H1 (cell line): ENCODE data around the gene ST13. TPM values are rescaled to one million over a fixed set of nuclear protein-coding genes. Genes with fewer than 3 reads are reported as not detected.

Source experiments
- CTCF ChIA-PET: fragments of 300-600 bp; sonication (Branson Sonifier 250); formaldehyde crosslinking; loops from one replicate; lab custom pipeline; 2021; ENCODE audit not compliant: partially characterized antibody; lab: Charles Lee
- POLR2A ChIA-PET: fragments of 300-600 bp; sonication (Branson Sonifier 250); formaldehyde crosslinking; loops from one replicate; lab custom pipeline; 2021; ENCODE audit warnings: inconsistent platforms; ENCODE audit not compliant: partially characterized antibody; lab: Charles Lee
- DNase-seq, 2 experiments: peaks; one replicate each; pipeline versions ENCODE4 v3.0.0 to v3.0.0-alpha.2; 2010 to 2022; ENCODE audit warnings: low spot score in 2 of 2, low read depth in 1 of 2, mixed read lengths in 1 of 2
- FAIRE-seq: peaks from 2 replicates; lab custom pipeline; 2011; peaks lifted over from hg19 to GRCh38; lab: Jason Lieb, UNC
- H2AFZ ChIP-seq: 2 replicates; pipeline ENCODE4 v1.8.1; 2012; ENCODE audit warnings: low read length, inconsistent platforms
- H2AK5ac ChIP-seq: 2 replicates; pipeline ENCODE4 v1.6.1; 2013; ENCODE audit warnings: low read depth, low read length
- H2BK120ac ChIP-seq: replicated peaks from 2 replicates; pipeline ENCODE3; 2013; ENCODE audit warnings: low read depth, low read length, inconsistent platforms
- H2BK12ac ChIP-seq: 2 replicates; pipeline ENCODE4 v1.6.1; 2013; ENCODE audit warnings: low read depth, low read length
- H2BK15ac ChIP-seq: 2 replicates; pipeline ENCODE4 v1.6.1; 2013; ENCODE audit warnings: low read length
- H2BK20ac ChIP-seq: 2 replicates; pipeline ENCODE4 v1.6.1; 2013; ENCODE audit warnings: low read length
- H2BK5ac ChIP-seq: 2 replicates; pipeline ENCODE4 v1.6.1; 2013; ENCODE audit warnings: low read depth, low read length
- H3K14ac ChIP-seq: 2 replicates; pipeline ENCODE4 v1.6.1; 2013; ENCODE audit warnings: inconsistent platforms; ENCODE audit not compliant: insufficient read length
- H3K18ac ChIP-seq: 2 replicates; pipeline ENCODE4 v1.6.1; 2013; ENCODE audit warnings: low read length; ENCODE audit errors: extremely low read depth
- H3K23ac ChIP-seq: 2 replicates; pipeline ENCODE4 v1.6.1; 2013; ENCODE audit warnings: inconsistent platforms; ENCODE audit not compliant: insufficient read length
- H3K23me2 ChIP-seq: 2 replicates; pipeline ENCODE4 v1.6.1; 2013; ENCODE audit warnings: low read depth, low read length
- H3K27ac ChIP-seq: 2 replicates; pipeline ENCODE4 v1.6.1; 2011; ENCODE audit warnings: low read depth, low read length, inconsistent platforms
- H3K27me3 ChIP-seq, 4 experiments: replicated peaks in 1 of 4; 1 replicate in 1 of 4; 2 replicates in 3 of 4; pipeline versions ENCODE4 v1.6.1 to v1.8.1; 2011 to 2013; ENCODE audit warnings: low read length in 3 of 4, mild to moderate bottlenecking in 3 of 4, inconsistent platforms in 2 of 4, mixed read lengths in 2 of 4, moderate library complexity in 1 of 4; ENCODE audit not compliant: control insufficient read depth in 3 of 4, insufficient read depth in 3 of 4; ENCODE audit errors: extremely low read depth in 1 of 4
- H3K36me3 ChIP-seq, 4 experiments: 2 replicates each; pipeline versions ENCODE4 v1.6.1 to v1.8.1; 2011 to 2013; ENCODE audit warnings: mild to moderate bottlenecking in 4 of 4, low read length in 3 of 4, moderate library complexity in 2 of 4, control low read depth in 1 of 4, inconsistent platforms in 1 of 4; ENCODE audit not compliant: insufficient read depth in 4 of 4, control insufficient read depth in 2 of 4
- H3K4ac ChIP-seq: replicated peaks from 2 replicates; pipeline ENCODE3; 2013; ENCODE audit warnings: low read length, low read depth, mixed read lengths, inconsistent platforms; ENCODE audit not compliant: insufficient read length
- H3K4me1 ChIP-seq, 4 experiments: replicated peaks in 1 of 4; 1 replicate in 1 of 4; 2 replicates in 3 of 4; pipeline versions ENCODE4 v1.6.1 to v1.8.1; 2011 to 2013; ENCODE audit warnings: low read length in 3 of 4, inconsistent platforms in 2 of 4, mixed read lengths in 1 of 4; ENCODE audit not compliant: insufficient read depth in 4 of 4, control insufficient read depth in 3 of 4
- H3K4me2 ChIP-seq, 2 experiments: 2 replicates each; pipeline versions ENCODE4 v1.6.1 to v1.8.1; 2011 to 2013; ENCODE audit warnings: low read depth in 2 of 2, low read length in 2 of 2, control low read depth in 1 of 2, inconsistent platforms in 1 of 2, mild to moderate bottlenecking in 1 of 2; ENCODE audit not compliant: insufficient read depth in 1 of 2
- H3K4me3 ChIP-seq, 4 experiments: fragments of 200-600, 300-600 bp in 1 of 4; sonication (generic), shearing (Covaris generic), sonication (Bioruptor Twin) in 1 of 4; 2 replicates each; pipeline versions ENCODE4 v1.5.1 to v1.8.1; 2011 to 2016; ENCODE audit warnings: low read length in 4 of 4, low read depth in 3 of 4, control low read depth in 2 of 4, inconsistent platforms in 2 of 4, mild to moderate bottlenecking in 2 of 4, mixed read lengths in 1 of 4, moderate library complexity in 1 of 4; ENCODE audit not compliant: insufficient read depth in 2 of 4; ENCODE audit errors: extremely low read depth in 1 of 4
- H3K56ac ChIP-seq: replicated peaks from 2 replicates; pipeline ENCODE3; 2013; ENCODE audit warnings: low read depth, mild to moderate bottlenecking, mixed read lengths, low read length, inconsistent platforms; ENCODE audit not compliant: insufficient read length
- H3K79me1 ChIP-seq: 2 replicates; pipeline ENCODE4 v1.6.1; 2013; ENCODE audit warnings: low read depth, low read length, control low read depth
- H3K79me2 ChIP-seq, 2 experiments: 2 replicates each; pipeline versions ENCODE4 v1.6.1 to v1.8.1; 2012 to 2013; ENCODE audit warnings: low read length in 2 of 2, mild to moderate bottlenecking in 2 of 2, inconsistent platforms in 1 of 2; ENCODE audit not compliant: insufficient read depth in 2 of 2, control insufficient read depth in 1 of 2
- H3K9ac ChIP-seq, 4 experiments: replicated peaks in 1 of 4; 1 replicate in 1 of 4; 2 replicates in 3 of 4; pipeline versions ENCODE4 v1.6.1 to v1.8.1; 2011 to 2013; ENCODE audit warnings: low read depth in 3 of 4, low read length in 3 of 4, control low read depth in 2 of 4, mild to moderate bottlenecking in 2 of 4, moderate library complexity in 2 of 4, inconsistent platforms in 1 of 4; ENCODE audit errors: extremely low read depth in 1 of 4
- H3K9me3 ChIP-seq, 2 experiments: 2 replicates each; pipeline versions ENCODE4 v1.6.1 to v1.8.1; 2012 to 2013; ENCODE audit warnings: mild to moderate bottlenecking in 2 of 2, moderate library complexity in 2 of 2, control low read depth in 1 of 2, inconsistent platforms in 1 of 2, low read depth in 1 of 2, low read length in 1 of 2, mixed read lengths in 1 of 2; ENCODE audit not compliant: insufficient read depth in 2 of 2
- H4K20me1 ChIP-seq, 2 experiments: replicated peaks in 1 of 2; 2 replicates each; pipeline versions ENCODE3 to v1.8.1; 2011 to 2013; ENCODE audit warnings: inconsistent platforms in 2 of 2, low read length in 2 of 2, mild to moderate bottlenecking in 1 of 2; ENCODE audit not compliant: insufficient read depth in 2 of 2, control insufficient read depth in 1 of 2
- H4K5ac ChIP-seq: 2 replicates; pipeline ENCODE4 v1.6.1; 2013; ENCODE audit warnings: low read length, low read depth, mixed read lengths, inconsistent platforms; ENCODE audit not compliant: insufficient read length
- H4K8ac ChIP-seq: 2 replicates; pipeline ENCODE4 v1.8.0; 2013; ENCODE audit warnings: mild to moderate bottlenecking, moderate library complexity, low read length, inconsistent platforms; ENCODE audit not compliant: insufficient read depth; ENCODE audit errors: extremely low read depth
- H4K91ac ChIP-seq: replicated peaks from 2 replicates; pipeline ENCODE3; 2013; ENCODE audit warnings: low read length, mixed read lengths, inconsistent platforms; ENCODE audit not compliant: insufficient read length
- CEBPB ChIP-seq: IDR thresholded peaks from 2 replicates; pipeline ENCODE4 v1.6.1; 2012; ENCODE audit warnings: low read depth, low read length
- EP300 ChIP-seq, 2 experiments: IDR thresholded peaks; 1 replicate in 1 of 2; 2 replicates in 1 of 2; pipeline ENCODE4 v1.6.1; 2011 to 2012; ENCODE audit warnings: low read depth in 2 of 2, low read length in 2 of 2, mild to moderate bottlenecking in 2 of 2, borderline replicate concordance in 1 of 2, inconsistent platforms in 1 of 2, moderate library complexity in 1 of 2
- SP1 ChIP-seq: IDR thresholded peaks from 2 replicates; pipeline ENCODE4 v1.6.1; 2011; ENCODE audit warnings: low read depth, low read length
- TEAD4 ChIP-seq: IDR thresholded peaks from 2 replicates; pipeline ENCODE4 v1.6.1; 2012; ENCODE audit warnings: low read depth, low read length, inconsistent platforms, mixed read lengths
- WGBS, 2 experiments: shearing (Covaris generic) in 1 of 2; methylation state at CpG; one replicate each; pipeline versions ENCODE4 v1.1.6 to v1.1.7; 2013 to 2015; ENCODE audit warnings: low lambda C conversion rate in 2 of 2, mixed read lengths in 2 of 2, inconsistent platforms in 1 of 2, low coverage in 1 of 2, missing lambda C conversion rate in 1 of 2; ENCODE audit not compliant: insufficient replicate concordance in 2 of 2, insufficient coverage in 1 of 2, insufficient read length in 1 of 2; ENCODE audit errors: extremely low coverage in 1 of 2, missing lambda C conversion rate in 1 of 2; 5-methylcytosine and 5-hydroxymethylcytosine counted together
- polyA plus RNA-seq, 7 experiments: library from polyadenylated mRNA; depleted of rRNA in 3 of 7; stranded (reverse) in 5 of 7; unstranded in 2 of 7; fragments of >200 nt in 5 of 7; fragments of 200-250 nt in 2 of 7; gene quantifications; 1 replicate in 5 of 7; 2 replicates in 1 of 7; 4 replicates in 1 of 7; pipeline versions ENCODE4 v1.2.1 to v1.2.3, GENCODE V29; 2011 to 2013; ENCODE audit warnings: missing spikeins in 2 of 7, mixed read lengths in 2 of 7
- total RNA-seq: library from RNA; stranded (reverse); fragmentation: NEBNext Ultra II Directional; extraction: Animal tissue kit (Norgen Biotek cat#: 25700); gene quantifications from 2 replicates; pipeline ENCODE4 v1.2.1, GENCODE V29; 2021

Gene ST13
- total and polyA plus RNA-seq, 2 of the 8 experiments (the other 6 are each of a cell fraction or from before 2014, with no cell fraction given) = 52.0 to 305 TPM

- Histone ChIP-seq H2BK20ac (no peak overlapping the region), H3K4me3 (peak overlapping the region in 1 of 4 experiments; percentile 3; a peak in 1 of 8 replicates)
Measured at GRCh38 chr22:40826984-40827741, 29.3 kb downstream of the ST13 start.

More at GRCh38 chr22:40826984-40827741, 29.3 kb downstream of the ST13 start:
- no peaks in the 10 kb centered on the region for H3K27me3 ChIP-seq
- WGBS, 2 experiments = 86% methylated on average over 7 of the region's 7 CpGs; no CpG with 5 or more reads in 1 of the 2 experiments
- H4K8ac ChIP-seq = no peak overlapping the region
- no peak overlapping the region for H3K18ac ChIP-seq
- TF ChIP-seq SP1 (peak; percentile 69; the same call in 1 of the 2 replicates), CEBPB (no peak), TEAD4 (peak; percentile 99), EP300 (IDR thresholded peaks at IDR 0.05; ENCODE audit: borderline replicate concordance in 1 of 2, low read depth in 2 of 2, low read length in 2 of 2) (0 out of 3 replicates have a peak, but pooled peaks of 1 of the 2 experiments have one; percentile 36)
- no peak overlapping the region for H3K56ac ChIP-seq
- no peak overlapping the region for H3K9ac ChIP-seq
- no peaks in the 10 kb centered on the region for H3K9me3 ChIP-seq
- H2BK120ac ChIP-seq = no peak overlapping the region
- ChIA-PET CTCF (no interaction called here), POLR2A (interaction anchor here (0.9 to 2.4 kb wide), 3 partner anchors 9 to 131 kb away, joined by 3 to 9 read pairs (median 3); partner anchors contain the start of gene SLC25A17)
- DNase-seq (no peak), FAIRE-seq (no peak)
- peak overlapping the region in 1 of 2 experiments; percentile 7; a peak in 1 of 4 replicates for H3K4me2 ChIP-seq
- no peak overlapping the region for H2AFZ ChIP-seq
- no peak overlapping the region for H4K91ac ChIP-seq
- H3K14ac ChIP-seq = no peak overlapping the region
- H3K23ac ChIP-seq = no peak overlapping the region
- H3K36me3 ChIP-seq = peaks cover 11 to 69% (median 30%) of the 10 kb centered on the region in 4 experiments
- H2BK15ac ChIP-seq = no peak overlapping the region
- H3K27ac ChIP-seq = no peak overlapping the region
- peak overlapping the region; percentile 62 for H4K5ac ChIP-seq
- peaks cover 0 to 2% of the 10 kb centered on the region in 2 experiments for H4K20me1 ChIP-seq
- H2BK5ac ChIP-seq = no peak overlapping the region
- H3K4ac ChIP-seq = no peak overlapping the region
- no peaks in the 10 kb centered on the region for H3K23me2 ChIP-seq
- H2BK12ac ChIP-seq = peak overlapping the region; percentile 80; the same call in 1 of the 2 replicates
- H2AK5ac ChIP-seq = no peak overlapping the region
- peaks cover 0 to 5% (median 1%) of the 10 kb centered on the region in 4 experiments; a peak in 2 of 7 replicates for H3K4me1 ChIP-seq
- no peaks in the 10 kb centered on the region for H3K79me2 ChIP-seq
- H3K79me1 ChIP-seq = no peaks in the 10 kb centered on the region
